HEK293 (cell line): ENCODE measurements around the gene VKORC1.

Source experiments
- CTCF ChIA-PET: fragments of 350-600 bp; formaldehyde crosslinking; extraction: SDS; loops from one replicate; lab custom pipeline; 2021; ENCODE audit warnings: antibody characterized with exemption; lab: Yijun Ruan, JAX
- POLR2A ChIA-PET: fragments of 300-600 bp; formaldehyde crosslinking; extraction: SDS; loops from one replicate; lab custom pipeline; 2020; ENCODE audit warnings: antibody characterized with exemption, inconsistent platforms; lab: Yijun Ruan, JAX
- H3K27ac ChIP-seq: fragments of 200-500 bp; sonication (Bioruptor generic); 2 replicates; pipeline ENCODE4 v1.5.1; 2014; ENCODE audit warnings: low read depth, low read length, control low read depth, inconsistent platforms; ENCODE audit errors: extremely low read depth
- H3K36me3 ChIP-seq, 2 experiments: fragments of 200-500 bp in 1 of 2; sonication (Bioruptor generic) in 1 of 2; 1 replicate in 1 of 2; 2 replicates in 1 of 2; pipeline ENCODE4 v1.5.1; 2014 to 2017; ENCODE audit warnings: inconsistent platforms in 2 of 2, low read length in 2 of 2; ENCODE audit not compliant: control insufficient read depth in 2 of 2, insufficient read depth in 1 of 2
- H3K4me1 ChIP-seq: fragments of 200-500 bp; sonication (Bioruptor generic); 2 replicates; pipeline ENCODE4 v1.5.1; 2014; ENCODE audit warnings: mild to moderate bottlenecking, low read length, inconsistent platforms; ENCODE audit not compliant: control insufficient read depth, insufficient read depth
- H3K4me3 ChIP-seq: 2 replicates; pipeline ENCODE4 v1.5.1; 2011; ENCODE audit warnings: low read depth, mild to moderate bottlenecking, control low read depth, low read length, moderate library complexity
- H3K9me3 ChIP-seq: fragments of 200-500 bp; sonication (Bioruptor generic); 2 replicates; pipeline ENCODE4 v1.5.1; 2014; ENCODE audit warnings: low read depth, low read length, inconsistent platforms; ENCODE audit not compliant: control insufficient read depth, insufficient read depth
- EGR2 ChIP-seq: fragments of 450-650 bp; formaldehyde crosslinking; IDR thresholded peaks from 2 replicates; pipeline ENCODE4 v1.5.1; 2016; ENCODE audit warnings: low read depth, missing biosample characterization, missing genetic modification characterization
- HOXC10 ChIP-seq: sonication (generic); formaldehyde crosslinking; IDR thresholded peaks from 2 replicates; pipeline ENCODE4 v1.8.1; 2023; ENCODE audit warnings: mild to moderate bottlenecking, missing genetic modification reagents
- KLF16 ChIP-seq: fragments of 450-650 bp; formaldehyde crosslinking; IDR thresholded peaks from 2 replicates; pipeline ENCODE4 v1.5.1; 2017; ENCODE audit warnings: missing biosample characterization, missing genetic modification characterization
- KLF9 ChIP-seq: fragments of 450-650 bp; formaldehyde crosslinking; IDR thresholded peaks from 2 replicates; pipeline ENCODE4 v1.5.1; 2016; ENCODE audit warnings: missing biosample characterization, missing genetic modification characterization, low read depth
- PATZ1 ChIP-seq: fragments of 450-650 bp; formaldehyde crosslinking; IDR thresholded peaks from 2 replicates; pipeline ENCODE4 v1.5.1; 2016; ENCODE audit warnings: missing biosample characterization, missing genetic modification characterization
- PRDM6 ChIP-seq: fragments of 450-650 bp; formaldehyde crosslinking; IDR thresholded peaks from 2 replicates; pipeline ENCODE4 v1.5.1; 2017; ENCODE audit warnings: missing biosample characterization, missing genetic modification characterization
- REPIN1 ChIP-seq: fragments of 450-650 bp; formaldehyde crosslinking; IDR thresholded peaks from 2 replicates; pipeline ENCODE4 v1.5.1; 2017; ENCODE audit warnings: missing biosample characterization, missing genetic modification characterization, low read depth
- SP2 ChIP-seq: fragments of 450-650 bp; formaldehyde crosslinking; IDR thresholded peaks from 2 replicates; pipeline ENCODE4 v1.5.1; 2016; ENCODE audit warnings: missing biosample characterization, missing genetic modification characterization
- ZBTB10 ChIP-seq: fragments of 450-650 bp; formaldehyde crosslinking; IDR thresholded peaks from 2 replicates; pipeline ENCODE4 v1.5.1; 2016; ENCODE audit warnings: missing biosample characterization, missing genetic modification characterization
- ZBTB11 ChIP-seq: fragments of 450-650 bp; formaldehyde crosslinking; conservative IDR thresholded peaks from 2 replicates; pipeline ENCODE4 v1.5.1; 2016; ENCODE audit warnings: low read depth, missing biosample characterization, missing genetic modification characterization
- ZBTB17 ChIP-seq: fragments of 450-650 bp; formaldehyde crosslinking; IDR thresholded peaks from 2 replicates; pipeline ENCODE4 v1.5.1; 2016; ENCODE audit warnings: missing biosample characterization, missing genetic modification characterization
- ZBTB44 ChIP-seq: fragments of 450-650 bp; IDR thresholded peaks from 2 replicates; pipeline ENCODE4 v1.5.1; 2018; ENCODE audit warnings: missing biosample characterization, mild to moderate bottlenecking, missing genetic modification characterization
- ZNF174 ChIP-seq: fragments of 450-650 bp; formaldehyde crosslinking; IDR thresholded peaks from 2 replicates; pipeline ENCODE4 v1.5.0; 2017; ENCODE audit warnings: missing biosample characterization, mild to moderate bottlenecking, missing genetic modification characterization
- ZNF239 ChIP-seq: fragments of 450-650 bp; formaldehyde crosslinking; IDR thresholded peaks from 2 replicates; pipeline ENCODE4 v1.5.1; 2016; ENCODE audit warnings: missing biosample characterization, missing genetic modification characterization
- ZNF473 ChIP-seq: fragments of 450-650 bp; formaldehyde crosslinking; IDR thresholded peaks from 2 replicates; pipeline ENCODE4 v1.5.1; 2017; ENCODE audit warnings: missing biosample characterization, missing genetic modification characterization
- ZNF48 ChIP-seq: fragments of 450-650 bp; formaldehyde crosslinking; IDR thresholded peaks from 2 replicates; pipeline ENCODE4 v1.5.1; 2016; ENCODE audit warnings: missing biosample characterization, missing genetic modification characterization
- ZNF488 ChIP-seq: fragments of 450-650 bp; formaldehyde crosslinking; IDR thresholded peaks from 2 replicates; pipeline ENCODE4 v1.5.1; 2016; ENCODE audit warnings: missing biosample characterization, missing genetic modification characterization
- ZNF544 ChIP-seq: fragments of 450-650 bp; formaldehyde crosslinking; IDR thresholded peaks from 2 replicates; pipeline ENCODE4 v1.5.0; 2017; ENCODE audit warnings: missing biosample characterization, missing genetic modification characterization
- ZNF626 ChIP-seq: fragments of 450-650 bp; sonication (Bioruptor Pico); formaldehyde crosslinking; IDR thresholded peaks from 2 replicates; pipeline ENCODE4 v1.5.1; 2018; ENCODE audit warnings: missing biosample characterization, missing genetic modification characterization, inconsistent platforms
- ZNF677 ChIP-seq: fragments of 450-650 bp; IDR thresholded peaks from 2 replicates; pipeline ENCODE4 v1.5.0; 2018; ENCODE audit warnings: missing biosample characterization, mild to moderate bottlenecking, missing genetic modification characterization, moderate library complexity
- ZNF830 ChIP-seq: fragments of 450-650 bp; IDR thresholded peaks from 2 replicates; pipeline ENCODE4 v1.5.0; 2018; ENCODE audit warnings: missing biosample characterization, missing genetic modification characterization, low read depth, mild to moderate bottlenecking, moderate library complexity
- TF ChIP-seq, protein P1 (sequence below): fragments of 450-650 bp; formaldehyde crosslinking; optimal IDR thresholded peaks from 2 replicates; pipeline ENCODE3; 2016; ENCODE audit warnings: missing biosample characterization, mild to moderate bottlenecking, missing genetic modification characterization

The VKORC1 gene

GRCh38 chr16:31143694-31144148 lies 49.1 kb upstream of the VKORC1 start (continued):
- no peak for TF ChIP-seq PRDM6 (tag by site-specific recombination)
- no peak for TF ChIP-seq REPIN1 (tag by site-specific recombination)
- TF ChIP-seq ZNF544 = no peak
- TF ChIP-seq ZBTB17 (tag by site-specific recombination) = no peak
- TF ChIP-seq ZNF48 (tag by site-specific recombination) = no peak
- no peak for TF ChIP-seq ZBTB44
- no peak for TF ChIP-seq ZNF677
- no peak for TF ChIP-seq ZNF174 (tag by site-specific recombination)

DNA sequence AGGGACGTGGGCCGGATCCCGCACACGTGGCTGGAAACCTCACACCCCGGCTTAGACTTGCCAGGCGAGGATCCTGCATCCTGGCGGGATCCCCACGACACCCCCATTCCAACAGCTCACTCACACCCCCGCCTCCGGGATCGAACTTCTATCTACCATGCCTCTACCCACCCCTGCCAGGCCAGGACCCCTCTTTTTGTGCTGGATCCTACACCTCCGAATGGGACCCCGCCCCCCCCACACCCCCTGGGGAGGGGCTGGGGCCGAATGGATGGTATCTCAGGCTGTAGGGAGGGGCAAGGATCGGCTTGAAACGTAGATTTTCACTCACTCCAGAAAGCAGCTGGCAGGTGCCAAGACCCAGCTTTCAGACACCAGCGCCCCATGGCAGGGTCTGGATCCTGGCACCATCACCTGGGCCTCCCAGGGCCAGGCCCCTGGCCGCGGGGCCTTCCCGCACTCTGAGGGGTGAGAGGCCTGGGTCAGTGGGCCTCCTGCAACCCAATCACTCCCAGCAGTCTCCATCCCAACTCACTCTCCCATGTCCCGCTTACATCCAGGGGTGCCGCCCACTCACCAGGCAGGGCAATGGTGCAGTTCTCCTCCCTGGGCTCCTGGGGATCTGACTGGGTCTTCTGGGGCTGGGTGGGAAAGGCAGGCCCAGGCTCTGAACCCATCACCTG lies 48.6 kb upstream of the VKORC1 start:
- Histone ChIP-seq H3K27ac (no peak overlapping the region; the same call in 1 of the 2 replicates), H3K9me3 (no peaks in the 10 kb centered on the region), H3K4me3 (no peak overlapping the region), H3K4me1 (no peaks in the 10 kb centered on the region; the same call in 1 of the 2 replicates), H3K36me3 (no peaks in the 10 kb centered on the region)
- ChIA-PET CTCF (interaction anchor here (0.6 to 3.0 kb wide), 33 partner anchors 8 to 261 kb away, joined by 3 to 24 read pairs (median 4); partner anchors contain the start of genes HSD3B7, KAT8, ZNF646 and ZNF668), POLR2A (interaction anchor here (0.6 to 4.8 kb wide), 15 partner anchors 15 to 730 kb away, joined by 3 to 107 read pairs (median 6); partner anchors contain the start of genes BCKDK, FUS, HSD3B7 and KAT8)
- TF ChIP-seq PATZ1 (tag by site-specific recombination) (peak; percentile 60), ZNF473 (no peak), EGR2 (tag by site-specific recombination) (no peak), KLF16 (tag by site-specific recombination) (no peak), ZNF830 (tag by site-specific recombination) (no peak), ZNF488 (tag by site-specific recombination) (no peak), SP2 (tag by site-specific recombination) (peak; percentile 34), ZBTB10 (no peak), ZNF239 (no peak), KLF9 (peak; percentile 24; the same call in 1 of the 2 replicates), HOXC10 (CRISPR knock-in tag) (no peak), ZBTB11 (tag by site-specific recombination) (no peak), ZNF626 (tag by site-specific recombination) (no peak)
- TF ChIP-seq, protein P1, sequence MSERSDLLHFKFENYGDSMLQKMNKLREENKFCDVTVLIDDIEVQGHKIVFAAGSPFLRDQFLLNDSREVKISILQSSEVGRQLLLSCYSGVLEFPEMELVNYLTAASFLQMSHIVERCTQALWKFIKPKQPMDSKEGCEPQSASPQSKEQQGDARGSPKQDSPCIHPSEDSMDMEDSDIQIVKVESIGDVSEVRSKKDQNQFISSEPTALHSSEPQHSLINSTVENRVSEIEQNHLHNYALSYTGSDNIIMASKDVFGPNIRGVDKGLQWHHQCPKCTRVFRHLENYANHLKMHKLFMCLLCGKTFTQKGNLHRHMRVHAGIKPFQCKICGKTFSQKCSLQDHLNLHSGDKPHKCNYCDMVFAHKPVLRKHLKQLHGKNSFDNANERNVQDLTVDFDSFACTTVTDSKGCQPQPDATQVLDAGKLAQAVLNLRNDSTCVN = no peak
